ENCODE results near the gene FOXQ1.
"Not testable (repeated sequence)": the region's sequence is repeated elsewhere in the genome, so short reads cannot be mapped to it uniquely, and the experiment has no call there.

FOXQ1 gene

DNA sequence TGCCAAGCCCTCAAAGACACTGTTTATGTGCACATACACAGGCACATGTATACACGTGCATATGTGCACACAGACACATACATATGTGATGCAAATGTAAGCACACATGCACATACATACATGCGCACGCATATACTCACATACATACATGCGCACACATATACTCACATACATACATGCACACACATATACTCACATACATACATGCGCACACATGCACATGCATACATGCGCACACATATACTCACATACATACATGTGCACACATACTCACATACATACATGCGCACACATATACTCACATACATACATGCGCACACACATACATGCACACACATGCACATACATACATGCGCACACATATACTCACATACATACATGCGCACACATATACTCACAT lies 20.5 kb upstream of the FOXQ1 start:
- DNase-seq: no peak

DNA sequence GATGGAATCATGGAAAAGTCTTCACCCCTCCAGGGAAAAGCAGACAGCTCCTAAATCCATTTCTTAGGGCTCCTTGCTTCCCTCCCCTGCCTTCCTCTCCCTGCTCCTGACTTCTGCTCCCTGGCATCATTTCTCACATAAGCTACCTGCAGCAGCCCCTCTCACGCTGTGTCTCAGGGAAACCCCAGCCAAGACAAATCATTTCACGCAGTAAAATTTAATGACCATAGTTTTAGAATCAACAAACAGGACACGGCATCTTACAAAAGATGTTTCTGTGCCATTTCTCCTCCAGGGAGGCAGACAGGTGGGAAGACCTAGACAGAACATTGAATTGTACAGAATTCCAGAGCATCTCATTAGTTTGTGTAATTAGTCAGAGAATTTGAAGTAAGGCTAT lies 16.5 kb upstream of the FOXQ1 start:
- DNase-seq: no peak

GRCh38 chr6:1296079-1296478 lies 15.8 kb upstream of the FOXQ1 start:
- no peak for DNase-seq

DNA sequence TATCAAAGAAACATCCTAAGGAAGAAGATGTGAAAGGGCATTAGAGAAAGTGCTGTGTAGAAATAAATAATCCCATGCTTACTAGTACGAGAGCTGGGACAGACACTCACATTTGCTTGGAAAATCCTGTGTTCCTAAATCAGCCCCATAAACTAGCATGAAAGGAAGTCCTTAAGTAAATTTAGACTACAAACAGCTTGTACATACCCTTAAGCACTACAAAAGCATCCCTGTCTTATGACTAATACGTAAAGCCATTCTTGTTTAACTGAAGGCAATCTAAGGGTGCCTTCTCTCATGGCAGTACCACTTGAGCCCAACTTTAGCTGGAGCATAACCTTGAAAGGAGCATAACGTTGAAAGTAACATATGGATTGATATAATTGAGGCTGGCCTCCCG lies 15.4 kb upstream of the FOXQ1 start:
- no peak for DNase-seq

GRCh38 chr6:1297746-1298145 lies 14.2 kb upstream of the FOXQ1 start:
- DNase-seq: no peak

GRCh38 chr6:1298768-1299167 lies 13.1 kb upstream of the FOXQ1 start:
- DNase-seq: no peak

- DNase-seq: no peak
Measured at GRCh38 chr6:1306133-1306532, 5.8 kb upstream of the FOXQ1 start.

DNA sequence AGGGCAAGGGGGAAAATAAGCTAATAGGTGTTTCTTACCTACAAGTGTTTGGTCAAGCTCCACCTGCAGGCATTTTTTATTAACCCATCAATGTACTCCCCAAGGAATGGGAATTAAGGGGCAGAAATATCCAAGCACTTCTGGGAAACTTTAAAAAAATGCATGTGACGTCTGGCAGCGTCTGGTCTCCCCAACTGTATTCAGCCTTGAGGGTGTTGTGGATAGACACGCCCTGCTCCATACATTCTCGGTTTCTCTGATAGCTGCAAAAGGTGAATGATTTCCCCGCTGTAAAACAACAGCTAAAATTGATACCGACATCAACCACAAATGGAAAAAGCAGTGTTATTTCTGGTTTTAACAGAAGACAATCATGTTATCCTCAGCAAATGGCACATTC lies 2.5 kb upstream of the FOXQ1 start:
- no peak for DNase-seq

GRCh38 chr6:1310628-1311399 lies 1.1 kb upstream of the FOXQ1 start:
- DNase-seq: peak in 2 of 3 donors; percentile 20 to 38

GRCh38 chr6:1312203-1312472 lies 240 bp downstream of the FOXQ1 start:
- DNase-seq: no peak

- peak; percentile 64 to 75 (median 64) for DNase-seq
Measured at GRCh38 chr6:1312473-1313367, 822 bp downstream of the FOXQ1 start.

- peak in 1 of 3 donors; percentile 8 for DNase-seq
Measured at GRCh38 chr6:1313384-1313766, 1.5 kb downstream of the FOXQ1 start.

DNA sequence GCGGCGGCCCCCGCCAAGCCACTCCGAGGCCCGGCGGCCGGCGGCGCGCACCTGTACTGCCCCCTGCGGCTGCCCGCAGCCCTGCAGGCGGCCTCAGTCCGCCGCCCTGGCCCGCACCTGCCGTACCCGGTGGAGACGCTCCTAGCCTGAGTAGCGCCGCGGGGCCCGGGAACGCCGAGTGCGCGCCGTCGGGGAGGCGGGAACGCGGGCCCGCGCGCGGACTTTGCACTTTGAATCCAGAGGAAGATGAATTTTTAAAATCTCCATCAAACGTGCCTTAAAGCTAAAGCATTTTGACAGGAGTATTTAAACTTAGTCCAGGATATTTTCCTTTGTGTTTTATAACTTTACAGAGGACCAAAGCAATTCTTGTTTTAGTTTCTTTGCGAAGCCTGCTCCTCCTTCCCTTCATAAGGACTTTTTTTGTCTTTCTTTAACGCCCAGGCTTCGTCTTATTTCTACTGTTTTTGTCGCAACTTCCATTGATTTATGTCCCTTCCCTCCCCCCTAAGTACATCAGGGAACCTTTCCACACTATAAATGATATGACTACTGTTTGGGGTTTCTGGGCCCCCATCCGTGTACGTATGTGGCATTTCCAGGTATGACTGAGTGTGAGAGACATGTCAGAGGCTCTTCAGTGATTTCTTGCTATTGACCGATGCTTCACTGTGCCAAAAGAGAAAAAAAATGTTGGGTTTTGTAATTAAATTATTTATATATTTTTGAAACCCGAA lies 2.0 kb downstream of the FOXQ1 start:
- peak in 1 of 3 donors; percentile 40 for DNase-seq

- DNase-seq: no peak
Measured at GRCh38 chr6:1314617-1315016, 2.7 kb downstream of the FOXQ1 start.

DNA sequence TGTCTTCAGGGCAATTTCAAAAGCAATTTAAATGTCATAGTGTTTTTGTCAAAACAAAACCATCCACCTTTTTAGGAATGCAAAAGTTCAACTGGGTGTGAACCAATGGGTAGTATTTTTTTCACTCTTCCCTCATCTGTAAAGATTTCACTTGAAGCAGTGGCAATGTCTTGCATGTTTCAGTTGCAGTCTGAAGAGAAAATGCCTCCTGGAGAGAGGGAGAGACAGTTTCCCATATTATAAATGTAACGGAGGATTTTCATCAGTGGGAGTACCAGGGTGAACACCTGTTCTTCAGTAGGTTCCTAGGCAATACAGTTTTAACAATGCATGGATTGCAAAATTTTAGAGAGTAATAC lies 3.3 kb downstream of the FOXQ1 start:
- no peak for DNase-seq

DNA sequence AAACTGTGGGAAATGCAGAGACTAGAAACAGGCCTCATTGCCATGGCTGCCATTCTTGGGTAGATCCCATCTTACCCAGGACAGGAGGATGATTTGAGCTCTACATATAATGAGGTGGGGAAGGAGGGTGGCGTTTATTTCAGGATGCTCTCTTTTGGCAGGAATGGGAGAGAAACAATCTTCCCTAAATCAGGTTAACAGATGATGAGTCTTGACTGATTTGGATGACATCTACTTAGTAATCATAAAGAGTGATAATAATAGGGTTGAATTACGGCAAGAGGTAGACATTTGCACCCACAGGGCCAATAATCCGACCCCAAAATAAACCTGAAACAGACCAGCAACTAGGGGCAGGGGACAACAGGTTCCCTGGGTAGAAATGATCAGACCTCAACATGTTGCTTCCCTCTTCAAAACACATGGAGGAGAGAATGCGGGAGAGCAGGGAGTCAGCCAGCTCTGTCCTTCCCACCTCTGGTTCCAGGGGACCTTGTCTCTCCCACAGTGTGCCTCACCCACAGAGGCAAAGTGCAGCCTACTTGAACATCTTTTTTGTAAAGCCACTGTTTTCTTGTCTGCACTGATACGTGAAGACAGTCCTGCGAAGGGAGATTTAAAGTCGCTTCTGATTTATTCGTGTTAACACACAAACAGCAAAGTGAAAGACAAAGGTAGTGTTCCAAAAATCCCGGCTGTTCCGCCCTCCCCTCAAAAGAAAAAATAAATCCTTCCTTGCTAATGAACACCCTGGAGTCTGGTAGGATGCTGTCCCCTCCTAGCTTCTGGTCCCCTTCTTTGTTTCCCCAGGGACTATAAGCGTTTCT lies 3.9 kb downstream of the FOXQ1 start:
- peak in 1 of 3 donors; percentile 0 for DNase-seq

DNA sequence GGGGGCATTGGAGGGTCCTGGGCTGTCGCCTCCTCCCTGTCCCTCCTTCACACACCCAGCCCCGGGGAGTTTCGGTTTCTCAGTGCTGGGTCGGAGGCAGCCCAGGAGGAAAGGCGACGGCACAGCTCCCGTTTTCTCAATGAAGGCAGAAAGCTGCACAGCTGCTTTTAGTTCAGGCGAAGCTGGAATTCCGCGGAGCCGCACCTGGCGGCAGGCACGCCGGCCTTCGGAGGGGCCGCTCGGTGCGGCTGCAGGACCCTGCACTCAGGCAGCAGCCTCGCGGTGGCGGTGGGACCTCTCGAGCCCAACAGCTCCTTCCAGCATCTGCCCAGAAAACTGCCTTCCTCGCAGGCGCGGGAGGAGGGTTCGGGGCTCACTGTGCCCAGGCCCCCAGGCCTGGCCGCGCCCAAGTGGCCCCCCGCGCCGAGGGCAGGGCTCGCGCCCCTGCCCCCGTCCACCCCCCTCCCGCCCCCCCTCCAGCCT lies 4.6 kb downstream of the FOXQ1 start:
- DNase-seq: peak in 2 of 3 donors; percentile 28 to 50

DNA sequence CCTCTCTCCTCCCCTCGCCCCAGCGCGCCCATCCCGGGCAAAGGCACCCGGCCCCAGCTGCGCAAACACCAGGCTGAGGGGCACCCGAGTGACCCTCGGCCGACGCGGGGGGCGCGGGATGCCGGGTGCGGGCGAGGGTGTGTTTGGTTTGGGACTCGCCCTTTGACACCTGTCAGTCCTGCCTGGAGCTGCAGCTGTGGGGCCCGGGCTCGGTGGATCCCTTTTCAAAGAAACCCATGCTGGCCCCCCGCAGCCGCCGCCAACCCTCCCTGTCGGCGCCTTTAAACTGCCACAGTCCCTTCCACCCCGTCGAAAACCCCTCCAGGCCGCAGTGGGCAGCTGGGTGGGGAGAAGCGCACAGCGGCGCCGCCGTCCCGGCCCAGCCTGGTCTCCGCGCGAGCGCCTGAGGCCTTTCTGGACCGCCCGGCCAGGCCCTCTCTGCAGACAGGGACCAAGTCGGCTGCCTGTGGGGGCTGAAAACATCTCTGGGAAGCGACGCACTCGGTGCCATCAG lies 5.5 kb downstream of the FOXQ1 start:
- no peak for DNase-seq

DNA sequence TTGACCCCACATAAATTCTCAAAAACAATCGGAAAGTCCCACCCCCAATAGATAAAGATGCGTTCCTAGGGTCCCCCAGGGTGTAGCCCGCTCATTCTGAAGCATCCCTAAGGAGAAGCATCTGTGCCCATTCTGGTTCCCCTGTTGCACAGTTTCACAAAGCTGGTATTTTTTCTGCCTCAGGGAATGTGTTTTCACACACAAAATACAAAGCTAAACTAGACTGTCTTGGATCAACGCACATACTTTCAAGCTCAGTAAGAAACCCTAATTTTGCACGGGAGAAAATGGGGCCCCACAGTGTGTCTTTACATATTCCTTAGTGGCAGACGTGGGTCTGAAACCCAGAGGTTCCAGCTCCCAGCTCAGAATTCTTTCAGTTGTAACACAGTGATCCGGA lies 6.1 kb downstream of the FOXQ1 start:
- DNase-seq: no peak

DNA sequence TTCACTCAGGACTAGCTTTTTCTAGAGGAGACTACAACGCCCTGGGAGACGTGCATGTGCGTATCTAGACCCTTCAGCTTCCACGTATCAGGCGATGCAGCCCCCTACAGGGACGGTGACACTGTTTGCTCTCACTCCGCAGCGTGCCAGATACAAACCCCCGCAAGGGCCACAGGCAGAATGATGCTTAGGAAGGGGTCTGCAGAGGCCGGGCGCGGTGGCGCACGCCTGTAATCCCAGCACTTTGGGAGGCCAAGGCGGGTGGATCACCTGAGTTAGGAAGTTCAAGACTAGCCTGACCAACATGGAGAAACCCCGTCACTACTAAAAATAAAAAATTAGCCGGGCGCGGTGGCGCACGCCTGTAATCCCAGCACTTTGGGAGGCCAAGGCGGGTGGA lies 6.7 kb downstream of the FOXQ1 start:
- not testable (repeated sequence) for DNase-seq

DNA sequence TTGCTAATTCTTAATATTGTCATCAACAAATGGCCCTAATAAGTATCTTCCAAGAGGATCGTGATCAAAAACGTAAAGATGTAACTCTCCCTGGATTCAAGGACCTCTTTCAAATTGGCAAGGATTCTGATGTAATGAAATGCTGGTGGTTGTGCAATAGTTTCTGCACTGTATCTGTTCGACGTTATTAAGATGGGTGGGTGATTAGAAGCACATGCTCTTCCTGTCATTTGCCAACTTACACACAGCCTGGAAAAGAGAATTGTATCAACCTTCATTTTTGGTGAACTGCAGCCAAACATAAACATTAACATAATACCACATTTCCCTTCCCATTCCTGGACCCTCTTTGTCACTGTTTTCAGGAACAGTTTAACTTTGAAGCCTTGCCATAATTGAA lies 9.8 kb downstream of the FOXQ1 start:
- no peak for DNase-seq

DNA sequence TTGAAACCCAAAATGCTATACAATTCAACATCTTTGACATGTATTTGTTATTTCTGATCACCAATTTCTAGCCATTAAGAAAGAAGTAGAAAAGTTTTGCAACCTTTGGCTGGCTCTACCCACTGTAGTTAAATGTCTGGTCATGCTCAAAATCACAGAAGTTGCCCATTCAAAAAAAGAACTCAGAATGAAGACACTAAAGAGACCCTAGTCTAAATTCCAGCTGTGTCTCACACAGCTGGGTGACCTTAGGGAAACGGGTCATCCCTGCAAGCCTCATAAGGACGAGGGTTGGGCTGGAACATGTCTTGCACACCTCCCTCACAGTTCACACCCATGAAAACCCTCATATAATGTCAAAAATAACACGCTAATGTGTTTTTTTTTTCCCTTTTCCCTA lies 10.3 kb downstream of the FOXQ1 start:
- no peak for DNase-seq
